ENCODE results near the gene GATAD2A.

GATAD2A gene, protein sequence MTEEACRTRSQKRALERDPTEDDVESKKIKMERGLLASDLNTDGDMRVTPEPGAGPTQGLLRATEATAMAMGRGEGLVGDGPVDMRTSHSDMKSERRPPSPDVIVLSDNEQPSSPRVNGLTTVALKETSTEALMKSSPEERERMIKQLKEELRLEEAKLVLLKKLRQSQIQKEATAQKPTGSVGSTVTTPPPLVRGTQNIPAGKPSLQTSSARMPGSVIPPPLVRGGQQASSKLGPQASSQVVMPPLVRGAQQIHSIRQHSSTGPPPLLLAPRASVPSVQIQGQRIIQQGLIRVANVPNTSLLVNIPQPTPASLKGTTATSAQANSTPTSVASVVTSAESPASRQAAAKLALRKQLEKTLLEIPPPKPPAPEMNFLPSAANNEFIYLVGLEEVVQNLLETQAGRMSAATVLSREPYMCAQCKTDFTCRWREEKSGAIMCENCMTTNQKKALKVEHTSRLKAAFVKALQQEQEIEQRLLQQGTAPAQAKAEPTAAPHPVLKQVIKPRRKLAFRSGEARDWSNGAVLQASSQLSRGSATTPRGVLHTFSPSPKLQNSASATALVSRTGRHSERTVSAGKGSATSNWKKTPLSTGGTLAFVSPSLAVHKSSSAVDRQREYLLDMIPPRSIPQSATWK

DNA sequence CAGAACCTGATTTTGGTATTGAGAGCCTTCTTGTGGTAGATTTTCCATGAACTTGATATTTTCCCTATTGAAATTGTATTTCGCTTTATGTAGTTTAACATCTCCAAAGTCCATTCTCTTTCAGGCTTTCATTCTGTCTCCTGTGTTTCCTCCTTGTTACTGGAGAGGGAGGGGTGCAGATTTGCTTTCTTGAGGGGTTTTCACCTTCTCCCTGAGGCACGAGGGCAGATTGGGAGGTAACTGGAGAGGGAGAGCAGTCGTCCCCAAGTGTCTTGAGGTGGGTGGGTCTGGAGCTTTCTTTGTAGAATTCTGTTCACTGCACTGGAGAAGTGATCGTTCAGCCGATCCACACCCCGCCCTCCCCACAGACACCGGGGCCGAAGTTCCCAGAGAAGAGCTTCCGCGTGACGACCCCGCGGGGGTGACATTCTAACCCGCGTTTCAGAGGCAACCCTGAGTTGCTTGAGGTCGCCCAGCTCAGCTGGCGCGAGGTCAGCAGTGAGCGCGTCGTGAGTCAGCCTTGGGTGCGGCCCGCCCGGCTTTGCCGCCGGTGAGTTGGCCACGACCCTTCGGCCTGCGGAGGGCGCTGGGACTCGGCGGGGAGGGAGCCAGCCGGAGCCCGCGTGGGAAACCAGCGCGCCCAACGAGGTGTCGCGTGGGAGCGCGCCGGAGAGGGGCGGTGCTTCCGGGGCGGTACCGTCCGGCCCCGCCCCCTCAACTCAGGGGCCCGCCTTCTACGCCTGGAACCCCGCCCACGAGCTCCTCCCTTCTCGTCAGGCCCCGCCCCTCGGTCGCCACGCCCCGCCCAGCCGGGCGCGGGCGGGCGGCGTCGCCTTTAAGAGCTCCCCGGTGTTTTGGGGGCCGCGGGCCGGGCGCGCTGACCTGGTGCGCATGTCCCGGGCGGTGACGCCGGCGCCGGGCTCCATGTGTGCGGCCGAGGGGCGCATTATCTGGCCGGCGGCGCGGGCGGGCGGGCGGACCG lies at the start of gene GATAD2A:
Gene GATAD2A, plus strand, starts transcription at position 797 of the 982 bp plus-strand sequence. CDS start 59,671 bp downstream, outside the sequence.
- peak; percentile 16 for TF ChIP-seq CTCF (IDR thresholded peaks at IDR 0.05; ENCODE audit: low read depth, low read length, missing control alignments)
- peak within 1 kb of the TSS; percentile 71 for H3K4me3 ChIP-seq (ENCODE audit: low read depth, low read length)
- peak; percentile 40 for DNase-seq (ENCODE audit: low read depth)

DNA sequence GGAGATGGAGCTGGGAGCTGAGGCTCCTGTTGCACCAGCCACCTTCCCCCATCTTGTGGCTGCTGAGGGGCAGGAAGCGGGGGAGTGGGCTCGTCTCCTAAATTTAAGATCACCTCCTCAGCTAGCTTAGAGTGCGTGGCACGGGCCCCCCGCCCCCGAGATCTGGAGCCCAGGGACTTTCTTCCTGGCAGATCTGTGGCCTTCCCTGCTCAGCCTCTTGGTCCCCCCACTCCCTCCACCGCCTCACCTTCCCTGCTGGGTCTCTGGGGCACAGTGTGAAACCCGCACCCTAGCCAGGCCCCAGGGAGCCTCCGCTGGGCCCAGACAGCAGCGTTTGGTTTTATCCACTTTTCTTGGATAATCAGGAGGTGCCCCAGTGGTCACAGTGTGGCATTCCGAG lies 49.0 kb upstream of the GATAD2A start:
- H3K4me3 ChIP-seq (ENCODE audit: low read depth, low read length) = no peak overlapping the region
- TF ChIP-seq CTCF (IDR thresholded peaks at IDR 0.05; ENCODE audit: low read depth, low read length, missing control alignments) = no peak
- DNase-seq (ENCODE audit: low read depth) = no peak

DNA sequence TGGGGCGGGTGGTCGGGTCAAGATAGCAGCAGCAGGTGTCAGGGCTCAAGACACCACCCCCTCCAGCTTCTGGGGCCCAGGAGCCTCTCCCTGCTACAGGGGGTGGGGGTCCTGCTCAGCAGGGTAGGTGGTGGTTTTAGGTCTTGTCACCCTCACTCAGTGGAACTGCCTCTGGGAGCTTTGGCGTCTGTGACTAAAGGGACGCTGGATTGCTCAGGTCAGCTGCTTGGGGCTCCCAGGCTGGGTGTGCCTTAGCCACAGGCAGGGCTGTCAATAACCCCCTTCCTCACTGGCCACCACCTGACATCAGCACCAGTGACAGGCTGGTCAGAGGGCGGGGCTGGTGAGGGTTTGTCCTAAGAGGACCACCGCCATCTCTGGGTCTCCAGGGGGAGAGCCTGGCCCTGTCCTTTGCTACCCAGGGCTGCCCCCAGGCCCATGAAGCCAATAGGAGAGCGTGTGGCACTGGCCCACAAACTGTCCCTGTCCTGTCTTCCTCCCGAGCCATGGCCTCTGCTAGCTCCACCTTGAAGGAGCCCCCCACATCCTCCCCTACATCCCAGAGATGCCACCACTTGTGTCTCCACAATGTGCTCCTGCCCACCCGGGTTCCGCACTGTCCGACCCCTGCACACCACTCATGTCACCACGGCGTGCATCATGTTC lies 48.4 kb upstream of the GATAD2A start:
- DNase-seq (ENCODE audit: low read depth) = no peak
- H3K4me3 ChIP-seq (ENCODE audit: low read depth, low read length) = no peak overlapping the region
- TF ChIP-seq CTCF (IDR thresholded peaks at IDR 0.05; ENCODE audit: low read depth, low read length, missing control alignments) = no peak

DNA sequence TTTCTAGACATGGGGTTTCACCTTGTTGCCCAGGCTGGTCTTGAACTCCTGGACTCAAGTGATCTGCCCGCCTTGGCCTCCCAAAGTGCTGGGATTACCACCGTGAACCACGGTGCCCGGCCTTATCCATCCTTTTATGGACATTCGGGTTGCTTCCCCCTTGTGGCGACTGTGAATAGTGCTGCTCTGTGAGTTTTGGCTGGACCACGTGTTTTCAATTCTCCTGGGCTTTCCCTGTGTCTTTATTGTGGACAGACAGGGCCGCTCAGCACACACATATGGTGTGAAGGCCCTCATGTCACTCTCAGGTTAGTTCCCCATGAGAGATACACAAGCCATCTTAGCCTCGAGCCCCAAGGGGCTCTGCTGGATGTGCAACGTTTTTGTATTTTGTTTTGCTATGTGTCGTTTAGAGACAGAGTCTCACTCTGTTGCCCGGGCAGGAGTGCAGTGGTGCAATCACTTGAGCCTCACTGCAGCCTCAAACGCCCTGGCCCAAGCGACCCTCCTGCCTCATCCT lies 44.3 kb upstream of the GATAD2A start:
- no peak overlapping the region for H3K4me3 ChIP-seq (ENCODE audit: low read depth, low read length)
- peak; percentile 81 for TF ChIP-seq CTCF (IDR thresholded peaks at IDR 0.05; ENCODE audit: low read depth, low read length, missing control alignments)
- DNase-seq (ENCODE audit: low read depth) = peak; percentile 53

GRCh38 chr19:19362075-19362474 lies 43.4 kb upstream of the GATAD2A start:
- DNase-seq (ENCODE audit: low read depth) = no peak
- no peak for TF ChIP-seq CTCF (IDR thresholded peaks at IDR 0.05; ENCODE audit: low read depth, low read length, missing control alignments)
- H3K4me3 ChIP-seq (ENCODE audit: low read depth, low read length) = no peak overlapping the region
